RWPE1 (cell line): Measurements from ENCODE around the gene GJC2.

Experiments used
- CTCF ChIA-PET: fragments of 350-600 bp; sonication (Branson Sonifier 250); formaldehyde crosslinking; extraction: SDS; loops from one replicate; lab custom pipeline; 2021; lab: Yijun Ruan, JAX
- POLR2A ChIA-PET: fragments of 400-600 bp; formaldehyde crosslinking; extraction: SDS; loops from one replicate; lab custom pipeline; 2020; ENCODE audit warnings: antibody characterized with exemption; ENCODE audit not compliant: low non-redundant PET; lab: Yijun Ruan, JAX
- DNase-seq: peaks from one replicate; pipeline ENCODE4 v3.0.0; 2012; ENCODE audit warnings: low spot score
- H3K27ac ChIP-seq: fragments of 450-650 bp; 2 replicates; pipeline ENCODE4 v1.5.1; 2017
- TF ChIP-seq, protein P1 (sequence below): fragments of 450-650 bp; conservative IDR thresholded peaks from 2 replicates; pipeline ENCODE4 v1.5.1; 2017; ENCODE audit warnings: low read depth, mild to moderate bottlenecking

GJC2 gene

GRCh38 chr1:228152918-228153258, 3.2 kb downstream of the GJC2 start:
- DNase-seq: no peak
- TF ChIP-seq, protein P1, sequence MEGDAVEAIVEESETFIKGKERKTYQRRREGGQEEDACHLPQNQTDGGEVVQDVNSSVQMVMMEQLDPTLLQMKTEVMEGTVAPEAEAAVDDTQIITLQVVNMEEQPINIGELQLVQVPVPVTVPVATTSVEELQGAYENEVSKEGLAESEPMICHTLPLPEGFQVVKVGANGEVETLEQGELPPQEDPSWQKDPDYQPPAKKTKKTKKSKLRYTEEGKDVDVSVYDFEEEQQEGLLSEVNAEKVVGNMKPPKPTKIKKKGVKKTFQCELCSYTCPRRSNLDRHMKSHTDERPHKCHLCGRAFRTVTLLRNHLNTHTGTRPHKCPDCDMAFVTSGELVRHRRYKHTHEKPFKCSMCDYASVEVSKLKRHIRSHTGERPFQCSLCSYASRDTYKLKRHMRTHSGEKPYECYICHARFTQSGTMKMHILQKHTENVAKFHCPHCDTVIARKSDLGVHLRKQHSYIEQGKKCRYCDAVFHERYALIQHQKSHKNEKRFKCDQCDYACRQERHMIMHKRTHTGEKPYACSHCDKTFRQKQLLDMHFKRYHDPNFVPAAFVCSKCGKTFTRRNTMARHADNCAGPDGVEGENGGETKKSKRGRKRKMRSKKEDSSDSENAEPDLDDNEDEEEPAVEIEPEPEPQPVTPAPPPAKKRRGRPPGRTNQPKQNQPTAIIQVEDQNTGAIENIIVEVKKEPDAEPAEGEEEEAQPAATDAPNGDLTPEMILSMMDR: no peak
- ChIA-PET CTCF (interaction anchor here (0.6 kb wide), 1 partner anchor 52 kb away, joined by 3 read pairs; no protein-coding TSS in a partner anchor), POLR2A (no interaction called here)
- H3K27ac ChIP-seq: peak overlapping the region; percentile 100

- DNase-seq: no peak
- CTCF ChIA-PET: interaction anchor here (0.5 to 0.8 kb wide), 3 partner anchors 11 to 80 kb away, joined by 3 read pairs; partner anchors contain the start of gene IBA57
- H3K27ac ChIP-seq: peak overlapping the region; percentile 100
- POLR2A ChIA-PET: interaction anchor here (0.6 kb wide), 1 partner anchor 155 kb away, joined by 3 read pairs; no protein-coding TSS in a partner anchor
- TF ChIP-seq, protein P1: no peak
Measured at GRCh38 chr1:228154021-228154669, 4.4 kb downstream of the GJC2 start.

GRCh38 chr1:228154670-228155571, 5.2 kb downstream of the GJC2 start:
- ChIA-PET CTCF (interaction anchor here (0.8 kb wide), 1 partner anchor 10 kb away, joined by 3 read pairs; the partner anchor contains the start of gene IBA57), POLR2A (no interaction called here)
- no peak for DNase-seq
- TF ChIP-seq, protein P1: no peak
- peak overlapping the region; percentile 100 for H3K27ac ChIP-seq

- CTCF ChIA-PET: interaction anchor here (1.9 kb wide), 1 partner anchor 9 kb away, joined by 6 read pairs; the partner anchor contains the start of gene IBA57
- TF ChIP-seq, protein P1: no peak
- POLR2A ChIA-PET: interaction anchor here (1.2 kb wide), 1 partner anchor 9 kb away, joined by 5 read pairs; no protein-coding TSS in a partner anchor
- H3K27ac ChIP-seq: peak overlapping the region; percentile 100
- no peak for DNase-seq
Measured at GRCh38 chr1:228155596-228156514, 6.1 kb downstream of the GJC2 start.

- H3K27ac ChIP-seq: peak overlapping the region; percentile 100
- no peak for DNase-seq
- TF ChIP-seq, protein P1: no peak
- POLR2A ChIA-PET: interaction anchor here (1.2 kb wide), 1 partner anchor 9 kb away, joined by 5 read pairs; no protein-coding TSS in a partner anchor
- CTCF ChIA-PET: interaction anchor here (1.9 kb wide), 1 partner anchor 9 kb away, joined by 6 read pairs; the partner anchor contains the start of gene IBA57
Measured at GRCh38 chr1:228156515-228156881, 6.8 kb downstream of the GJC2 start.
